AG10803 (cell line): Measurements from ENCODE around the gene OTULIN.

ENCODE experiments used
- DNase-seq: peaks from one replicate; pipeline ENCODE4 v3.0.0; 2010; ENCODE audit warnings: low read depth
- H3K4me3 ChIP-seq: 2 replicates; pipeline ENCODE4 v1.5.1; 2011; ENCODE audit warnings: mild to moderate bottlenecking, low read length, control low read depth
- CTCF ChIP-seq: conservative IDR thresholded peaks from 2 replicates; pipeline ENCODE4 v1.5.1; 2011; ENCODE audit warnings: mild to moderate bottlenecking, low read length, control low read depth, inconsistent platforms

OTULIN gene

GRCh38 chr5:14668181-14668591 lies 3.7 kb downstream of the OTULIN start:
- no peak overlapping the region for H3K4me3 ChIP-seq
- no peak for TF ChIP-seq CTCF
- no peak for DNase-seq

- no peak for DNase-seq
- no peak for TF ChIP-seq CTCF
- H3K4me3 ChIP-seq: no peak overlapping the region
These were observed 4.9 kb downstream of the OTULIN start for GRCh38 chr5:14669415-14669814.

- DNase-seq: peak; percentile 37
- H3K4me3 ChIP-seq: no peak overlapping the region
- no peak for TF ChIP-seq CTCF
These were observed 5.5 kb downstream of the OTULIN start for GRCh38 chr5:14669975-14670374.

GRCh38 chr5:14671414-14671813 lies 6.9 kb downstream of the OTULIN start:
- DNase-seq: no peak
- no peak for TF ChIP-seq CTCF
- H3K4me3 ChIP-seq: no peak overlapping the region

GRCh38 chr5:14672082-14672481 lies 7.6 kb downstream of the OTULIN start:
- no peak for TF ChIP-seq CTCF
- H3K4me3 ChIP-seq: no peak overlapping the region

GRCh38 chr5:14672484-14673394 lies 8.2 kb downstream of the OTULIN start:
- H3K4me3 ChIP-seq: no peak overlapping the region
- no peak for DNase-seq

More at GRCh38 chr5:14672082-14672481, 7.6 kb downstream of the OTULIN start:
- no peak for DNase-seq

More at GRCh38 chr5:14672484-14673394, 8.2 kb downstream of the OTULIN start:
- TF ChIP-seq CTCF: no peak
